Stimulated activated CD8-positive, alpha-beta memory T cell treated with anti-CD3 and anti-CD28 coated beads, Interleukin-12 subunit alpha, Interleukin-12 subunit beta, amount 100 ng/mL, for 24 hours (primary cell): ENCODE measurements around the gene UTP3.
"Not testable (repeated sequence)": the region's sequence is repeated elsewhere in the genome, so short reads cannot be mapped to it uniquely, and the experiment has no call there.

Experiments
- DNase-seq: peaks from one replicate; pipeline ENCODE4 v3.0.0-alpha.2; 2020; ENCODE audit errors: extremely low read depth

The UTP3 gene

GRCh38 chr4:70687821-70688794, at the start of gene UTP3:
Gene UTP3, plus strand, starts transcription at chr4:70688532. Its CDS starts 146 bp downstream, at chr4:70688678.
- peak; percentile 83 for DNase-seq

DNA sequence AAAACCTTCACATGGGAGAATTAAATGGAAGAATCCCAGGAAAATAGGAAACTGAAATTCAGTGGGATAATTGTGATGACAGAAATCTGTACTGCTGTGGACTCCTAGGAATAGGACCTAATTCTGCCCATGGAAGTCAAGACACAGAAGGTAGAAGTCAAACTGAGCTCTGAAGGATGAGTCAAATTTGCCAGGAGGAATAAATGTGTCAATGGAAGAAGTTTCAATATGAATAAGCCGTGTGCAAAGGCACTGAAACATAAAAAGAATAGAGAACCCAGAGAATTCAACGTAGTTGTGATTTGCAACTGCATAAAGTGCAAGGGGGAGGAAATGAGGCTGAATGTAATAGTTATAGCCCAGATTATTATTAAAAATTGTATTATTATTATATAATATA, 48.1 kb upstream of the UTP3 start:
- DNase-seq, result no peak

GRCh38 chr4:70650741-70651140, 37.6 kb upstream of the UTP3 start:
- not testable (repeated sequence) for DNase-seq

DNA sequence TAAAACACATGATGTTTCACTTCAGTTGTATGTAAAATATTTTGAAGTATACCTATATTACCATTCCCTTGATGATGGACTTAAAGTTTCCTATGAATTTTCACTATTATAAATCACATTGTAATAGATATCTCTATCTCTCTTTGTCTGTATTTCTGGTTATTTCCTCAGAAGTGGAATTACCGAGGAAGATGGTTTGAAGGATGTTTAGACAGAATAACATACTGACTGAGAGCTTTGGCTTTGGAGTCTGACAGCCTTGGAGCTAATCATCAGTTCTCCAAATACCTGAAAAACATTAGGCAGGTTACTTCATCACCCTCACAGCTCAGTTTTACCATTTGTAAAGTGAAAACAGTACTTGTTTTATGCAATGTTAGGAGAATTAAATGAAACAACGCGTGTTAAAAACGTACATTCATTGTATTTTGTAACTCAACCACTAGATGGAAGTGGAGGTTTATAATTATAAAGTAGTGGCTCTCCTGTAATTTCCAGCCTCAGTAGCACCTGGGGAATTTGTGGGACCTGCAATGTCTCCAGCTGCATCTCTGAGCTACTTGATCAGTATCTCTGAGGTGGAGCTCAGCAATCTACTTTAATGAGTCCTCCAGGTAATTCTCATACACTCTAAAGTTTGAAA, 36.3 kb upstream of the UTP3 start:
- DNase-seq, result no peak

- no peak for DNase-seq
Observed at GRCh38 chr4:70654605-70655011, 33.7 kb upstream of the UTP3 start.

GRCh38 chr4:70657326-70657725, 31.0 kb upstream of the UTP3 start:
- DNase-seq, result no peak

DNA sequence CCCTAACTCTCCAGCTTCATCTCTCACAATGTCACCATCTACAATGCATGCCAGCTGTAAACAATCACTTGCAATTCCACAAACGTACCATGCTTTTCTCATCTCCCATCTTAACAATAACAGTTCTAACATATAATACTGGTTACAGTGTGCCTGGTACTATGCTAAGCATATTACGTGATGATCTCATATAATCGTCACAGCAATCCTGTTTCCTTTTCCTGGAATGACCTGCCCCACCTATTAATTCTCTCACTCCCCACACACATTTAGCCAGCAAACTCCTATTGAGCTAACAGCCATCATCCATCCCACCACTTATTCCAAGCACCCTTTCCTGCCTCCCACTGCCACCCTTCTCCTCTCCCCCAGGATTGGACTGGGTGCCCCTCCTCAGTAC, 29.9 kb upstream of the UTP3 start:
- no peak for DNase-seq

GRCh38 chr4:70660106-70660505, 28.2 kb upstream of the UTP3 start:
- DNase-seq, result no peak

DNA sequence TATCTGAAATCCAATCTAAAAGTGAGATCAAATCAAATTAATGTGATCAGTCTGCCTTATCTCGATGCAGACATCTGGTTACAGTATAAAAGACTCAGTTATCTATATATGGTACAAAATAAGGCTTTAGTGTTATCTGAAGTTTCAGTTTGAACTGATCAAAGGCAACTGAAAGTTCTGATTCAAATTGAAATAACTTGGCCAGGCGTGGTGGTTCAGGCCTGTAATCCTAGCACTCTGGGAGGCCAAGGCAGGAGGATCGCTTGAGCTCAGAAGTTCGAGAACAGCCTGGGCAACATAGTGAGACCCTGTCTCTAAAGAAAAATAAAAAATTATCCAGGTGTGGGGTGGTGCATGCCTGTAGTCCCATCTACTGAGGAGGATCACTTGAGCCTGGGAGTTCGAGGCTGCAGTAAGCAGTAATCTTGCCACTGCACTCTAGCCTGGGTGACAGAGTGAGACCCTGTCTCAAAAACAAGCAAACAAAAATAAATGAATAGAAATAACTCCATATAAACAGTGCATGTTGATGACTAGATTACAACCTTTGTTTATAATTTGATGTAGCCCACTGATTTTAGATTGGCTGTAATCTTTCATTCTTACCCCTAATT, 26.9 kb upstream of the UTP3 start:
- DNase-seq, result not testable (repeated sequence)

DNA sequence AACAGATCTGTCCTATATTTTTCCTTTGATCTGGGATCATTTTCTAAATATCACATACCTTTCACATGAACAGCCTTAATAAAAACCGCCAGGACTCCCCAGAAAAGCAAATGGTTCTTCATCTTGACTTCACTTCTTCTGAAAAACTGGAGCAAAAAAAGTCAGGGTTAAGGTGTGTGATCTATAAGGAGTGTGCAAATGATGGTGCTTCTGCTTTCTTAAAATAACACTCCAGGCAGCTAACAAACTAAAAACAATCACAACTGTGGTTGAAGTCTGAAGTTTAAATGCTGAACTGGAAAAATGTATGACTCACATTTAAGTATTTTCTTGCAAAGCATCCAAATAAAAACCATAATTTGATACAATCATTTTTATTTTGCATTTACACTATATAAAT, 22.0 kb upstream of the UTP3 start, which contains the start of gene JCHAIN:
Gene JCHAIN, minus strand, starts transcription at position 140 of the 400 bp plus-strand sequence. Its CDS starts 18 bp downstream, at position 122.
- no peak for DNase-seq

GRCh38 chr4:70667740-70668535, 20.4 kb upstream of the UTP3 start:
- no peak for DNase-seq

GRCh38 chr4:70670332-70671014, 17.9 kb upstream of the UTP3 start:
- no peak for DNase-seq

- DNase-seq, result no peak
Observed at GRCh38 chr4:70671091-70671490, 17.2 kb upstream of the UTP3 start.

- no peak for DNase-seq
Observed at GRCh38 chr4:70674191-70674590, 14.1 kb upstream of the UTP3 start.

- no peak for DNase-seq
Observed at GRCh38 chr4:70674731-70675130, 13.6 kb upstream of the UTP3 start.

GRCh38 chr4:70676554-70677090, 11.7 kb upstream of the UTP3 start:
- no peak for DNase-seq

- no peak for DNase-seq
Observed at GRCh38 chr4:70678383-70678999, 9.8 kb upstream of the UTP3 start.

DNA sequence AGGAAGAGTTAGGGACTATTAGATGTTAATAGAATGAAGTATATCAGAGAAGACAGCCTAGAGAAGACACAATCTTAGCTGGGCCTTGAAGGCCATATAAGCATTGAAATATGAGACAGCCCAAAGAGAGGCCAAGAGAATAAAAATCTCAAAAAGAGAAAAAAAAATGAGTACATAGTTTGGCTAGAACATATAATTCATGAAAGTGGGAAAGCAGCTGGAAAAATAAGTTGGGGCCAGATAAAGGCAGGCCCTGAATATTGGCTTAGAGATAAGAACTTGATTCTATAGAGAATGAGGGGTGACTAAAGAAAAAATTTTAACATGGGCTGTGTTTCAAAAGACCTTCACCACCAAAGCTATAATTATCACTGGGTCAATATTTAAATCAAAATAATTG, 7.4 kb upstream of the UTP3 start:
- DNase-seq, result no peak

GRCh38 chr4:70681704-70682103, 6.6 kb upstream of the UTP3 start:
- DNase-seq, result no peak

DNA sequence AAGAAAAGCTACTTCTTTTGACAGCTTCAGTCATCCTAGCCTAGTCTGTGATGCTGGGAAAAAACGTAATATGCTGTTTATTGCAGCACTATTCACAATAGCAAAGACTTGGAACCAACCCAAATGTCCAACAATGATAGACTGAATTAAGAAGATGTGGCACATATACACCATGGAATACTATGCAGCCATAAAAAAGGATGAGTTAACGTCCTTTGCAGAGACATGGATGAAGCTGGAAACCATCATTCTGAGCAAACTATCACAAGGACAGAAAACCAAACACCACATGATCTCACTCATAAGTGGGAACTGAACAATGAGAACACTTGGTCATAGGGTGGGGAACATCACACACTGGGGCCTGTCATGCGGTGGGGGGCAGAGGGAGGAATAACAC, 6.2 kb upstream of the UTP3 start:
- not testable (repeated sequence) for DNase-seq
